Measurements from ENCODE around the gene ISG15.

DNA sequence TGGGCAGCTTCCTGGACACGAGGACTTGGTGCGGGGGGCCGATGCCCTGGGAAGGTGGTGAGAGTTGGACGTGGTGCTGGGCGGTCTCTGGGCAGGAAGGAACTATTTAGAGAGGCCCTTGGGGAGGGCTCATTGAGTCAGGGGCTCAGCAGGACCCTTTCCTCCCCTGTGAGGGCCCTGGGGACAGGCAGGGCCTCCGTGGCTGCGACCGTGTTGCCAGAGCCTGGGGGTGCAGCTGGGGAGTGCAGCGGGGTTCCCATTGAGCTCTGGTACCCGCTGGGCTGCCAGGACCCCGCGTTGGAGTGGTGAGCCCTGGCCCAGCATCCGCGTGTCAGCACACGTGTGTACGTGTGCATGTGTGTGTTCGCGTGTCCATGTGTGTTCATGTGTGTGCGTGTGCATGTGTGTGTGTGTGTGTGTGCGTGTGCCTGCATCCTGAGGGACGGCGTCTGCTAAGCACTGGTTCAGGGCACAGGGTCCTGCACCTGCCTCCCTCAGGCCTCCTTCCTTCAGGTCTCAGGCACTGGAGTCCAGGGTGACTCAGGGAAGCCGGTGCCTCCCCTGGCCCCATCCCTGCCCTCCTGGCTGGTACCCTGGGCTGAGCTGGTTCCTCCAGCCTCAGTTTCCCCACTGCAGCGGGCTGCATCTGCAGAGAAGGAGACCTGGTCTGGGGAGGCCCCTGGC is 50.1 kb downstream of the ISG15 start:
- TF ChIP-seq CTCF (conservative IDR thresholded peaks at IDR 0.05; ENCODE audit: low read depth, low read length), result no peak
- TF ChIP-seq EZH2 (IDR thresholded peaks at IDR 0.05; ENCODE audit: low read length, unreplicated experiment), result no peak
- TF ChIP-seq EZH2phosphoT487 (IDR thresholded peaks at IDR 0.05; ENCODE audit: borderline replicate concordance, low read length), result no peak

Data from PC-3 (cell line).